Spleen (tissue), 11 donors: ENCODE measurements around the gene AAGAB. TPM values are rescaled to one million over a fixed set of nuclear protein-coding genes. Genes with fewer than 3 reads are reported as not detected.

ENCODE experiments used
- DNase-seq: peaks from one replicate; pipeline ENCODE4 v3.0.0-alpha.2; 2020
- H3K27ac ChIP-seq, 8 donors: fragments of 200-600 bp; sonication (generic) in 7 of 8; 1 replicate in 4 of 8; 2 replicates in 4 of 8; pipeline versions ENCODE4 v1.5.0 to v1.8.0; 2016 to 2021; ENCODE audit warnings: inconsistent platforms in 4 of 8, mild to moderate bottlenecking in 4 of 8, moderate library complexity in 1 of 8
- H3K27me3 ChIP-seq, 7 donors: fragments of 200-600 bp; sonication (generic) in 6 of 7; replicated peaks in 1 of 7; 1 replicate in 4 of 7; 2 replicates in 3 of 7; pipeline versions ENCODE4 v1.5.0 to v1.8.0; 2016 to 2021; ENCODE audit warnings: inconsistent platforms in 3 of 7, mild to moderate bottlenecking in 1 of 7
- H3K36me3 ChIP-seq, 6 donors: fragments of 200-600 bp; sonication (generic) in 5 of 6; 1 replicate in 4 of 6; 2 replicates in 2 of 6; pipeline versions ENCODE4 v1.5.0 to v1.8.0; 2016 to 2021; ENCODE audit warnings: inconsistent platforms in 2 of 6
- H3K4me1 ChIP-seq, 6 donors: fragments of 200-600 bp; sonication (generic) in 5 of 6; 1 replicate in 3 of 6; 2 replicates in 3 of 6; pipeline versions ENCODE4 v1.5.0 to v1.8.0; 2016 to 2021; ENCODE audit warnings: inconsistent platforms in 3 of 6
- H3K4me3 ChIP-seq, 8 donors: fragments of 200-600 bp; sonication (generic) in 7 of 8; 1 replicate in 4 of 8; 2 replicates in 4 of 8; pipeline versions ENCODE4 v1.5.0 to v1.8.0; 2016 to 2021; ENCODE audit warnings: inconsistent platforms in 4 of 8, mild to moderate bottlenecking in 4 of 8, moderate library complexity in 2 of 8
- H3K9me3 ChIP-seq, 8 donors: fragments of 200-600 bp; sonication (generic) in 7 of 8; 1 replicate in 4 of 8; 2 replicates in 4 of 8; pipeline versions ENCODE4 v1.5.0 to v1.8.0; 2016 to 2021; ENCODE audit warnings: inconsistent platforms in 4 of 8
- POLR2A ChIP-seq, 3 donors: fragments of 450-650 bp; IDR thresholded peaks; one replicate each; pipeline ENCODE4 v1.5.1; 2017; ENCODE audit warnings: antibody characterized with exemption in 3 of 3, mild to moderate bottlenecking in 1 of 3
- POLR2AphosphoS5 ChIP-seq, 3 donors: sonication (generic); formaldehyde crosslinking; IDR thresholded peaks; one replicate each; pipeline ENCODE4 v1.5.1; 2017; ENCODE audit warnings: antibody characterized with exemption in 3 of 3
- WGBS, 5 donors: extraction: QIAGEN DNeasy Blood & Tissue Kit in 3 of 5; methylation state at CpG; one replicate each; pipeline versions ENCODE4 v1.1.5 to v1.1.7; 2013 to 2018; 5-methylcytosine and 5-hydroxymethylcytosine counted together
- intact Hi-C: fragments of 100-400 bp; cut with DNase I; formaldehyde crosslinking; loops from one replicate; pipeline ENCODE4 v1.15.0; 2023; ENCODE audit warnings: low total_unique reads
- polyA plus RNA-seq, 3 donors: library from polyadenylated mRNA; stranded (reverse); fragments of 200-250 nt; gene quantifications; one replicate each; pipeline ENCODE4 v1.2.1, GENCODE V29; 2013
- total RNA-seq, 7 donors: library from RNA; depleted of rRNA in 3 of 7; stranded (reverse); fragments of >200 nt in 3 of 7; fragmentation: NEBNext Ultra II Directional in 4 of 7; extraction: Animal tissue kit (Norgen Biotek cat#: 25700) in 4 of 7; gene quantifications; one replicate each; pipeline versions ENCODE4 v1.1.0 to v1.2.1, GENCODE V29; 2016 to 2021
- TF ChIP-seq, protein P1 (sequence below), 11 experiments: fragments of 200-600 bp in 7 of 11; fragments of 450-650 bp in 4 of 11; sonication (generic) in 4 of 11; IDR thresholded peaks in 8 of 11; conservative IDR thresholded peaks in 3 of 11; 1 replicate in 7 of 11; 2 replicates in 4 of 11; pipeline versions ENCODE4 v1.4.0 to v1.8.0; 2016 to 2021; ENCODE audit warnings: antibody characterized with exemption in 11 of 11, inconsistent platforms in 4 of 11, mild to moderate bottlenecking in 1 of 11
- donor health status: healthy with polysubstance abuse.
- donor health status: DM: no; HTN: no; CAD: no; lungs with moderate emphysema.
- donor health status: DM: no; HTN: no; CAD: no.
- donor health status: Bipolar disorder and iron deficiency.
- donor health status: healthy.
- donor health status: DM: no; HTN: no; CAD: no.
- donor health status: DM: yes; HTN: yes; CAD: no.

The AAGAB gene
- total and polyA plus RNA-seq, 10 donors: 13.2 to 39.3 (median 24.5) TPM

DNA sequence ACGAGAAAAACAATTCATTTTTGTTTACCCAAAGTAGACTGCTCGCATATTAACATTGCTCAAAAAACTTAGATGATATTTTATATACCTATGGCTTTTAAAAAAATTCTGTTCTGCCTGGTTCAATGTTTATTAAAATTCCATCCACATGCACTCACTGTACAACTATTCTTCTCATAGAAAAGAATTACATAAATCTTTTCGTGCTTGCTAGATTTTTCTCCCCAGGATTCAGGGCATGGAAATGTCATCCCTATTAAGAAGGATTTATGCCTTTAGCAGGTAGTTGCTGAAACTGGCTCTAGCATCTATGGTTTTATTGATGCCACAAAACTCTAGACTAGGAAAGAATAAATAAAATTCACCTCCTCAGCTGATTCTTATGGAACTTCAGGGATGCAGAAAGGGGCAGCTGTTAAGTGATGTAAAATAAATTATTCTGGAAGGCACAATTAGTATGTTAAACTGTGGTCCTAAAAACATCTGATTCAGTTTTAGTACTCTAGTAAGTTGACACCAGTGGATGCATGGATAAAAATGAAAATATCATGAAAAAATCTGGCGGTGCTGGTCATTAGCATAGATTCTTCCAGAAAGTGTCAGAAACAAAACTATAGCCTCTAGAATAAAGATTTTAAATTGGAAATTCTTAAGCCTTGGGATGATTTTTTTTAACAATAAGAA, 41.6 kb downstream of the AAGAB start:
- intact Hi-C loops: no loop called here
- no peak overlapping the region for H3K27ac ChIP-seq
- H3K9me3 ChIP-seq: no peaks in the 10 kb centered on the region
- DNase-seq: no peak
- H3K36me3 ChIP-seq: peaks cover 0 to 28% (median 13%) of the 10 kb centered on the region in 6 donors
- H3K4me3 ChIP-seq: no peak overlapping the region
- H3K27me3 ChIP-seq: no peaks in the 10 kb centered on the region
- no peaks in the 10 kb centered on the region for H3K4me1 ChIP-seq
- TF ChIP-seq, protein P1, sequence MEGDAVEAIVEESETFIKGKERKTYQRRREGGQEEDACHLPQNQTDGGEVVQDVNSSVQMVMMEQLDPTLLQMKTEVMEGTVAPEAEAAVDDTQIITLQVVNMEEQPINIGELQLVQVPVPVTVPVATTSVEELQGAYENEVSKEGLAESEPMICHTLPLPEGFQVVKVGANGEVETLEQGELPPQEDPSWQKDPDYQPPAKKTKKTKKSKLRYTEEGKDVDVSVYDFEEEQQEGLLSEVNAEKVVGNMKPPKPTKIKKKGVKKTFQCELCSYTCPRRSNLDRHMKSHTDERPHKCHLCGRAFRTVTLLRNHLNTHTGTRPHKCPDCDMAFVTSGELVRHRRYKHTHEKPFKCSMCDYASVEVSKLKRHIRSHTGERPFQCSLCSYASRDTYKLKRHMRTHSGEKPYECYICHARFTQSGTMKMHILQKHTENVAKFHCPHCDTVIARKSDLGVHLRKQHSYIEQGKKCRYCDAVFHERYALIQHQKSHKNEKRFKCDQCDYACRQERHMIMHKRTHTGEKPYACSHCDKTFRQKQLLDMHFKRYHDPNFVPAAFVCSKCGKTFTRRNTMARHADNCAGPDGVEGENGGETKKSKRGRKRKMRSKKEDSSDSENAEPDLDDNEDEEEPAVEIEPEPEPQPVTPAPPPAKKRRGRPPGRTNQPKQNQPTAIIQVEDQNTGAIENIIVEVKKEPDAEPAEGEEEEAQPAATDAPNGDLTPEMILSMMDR (IDR thresholded peaks at IDR 0.05 in 8 of 11, conservative IDR thresholded peaks at IDR 0.05 in 3 of 11): no peak
- TF ChIP-seq POLR2A (IDR thresholded peaks at IDR 0.05) (no peak), POLR2AphosphoS5 (IDR thresholded peaks at IDR 0.05) (no peak)
- WGBS, 5 donors: 88 to 98% (median 96%) methylated on average over 4 of the region's 4 CpGs

- H3K4me3 ChIP-seq: no peak overlapping the region
- WGBS, 5 donors: 89 to 94% (median 93%) methylated on average over 5 of the region's 5 CpGs
- TF ChIP-seq, protein P1 (IDR thresholded peaks at IDR 0.05 in 8 of 11, conservative IDR thresholded peaks at IDR 0.05 in 3 of 11): no peak
- TF ChIP-seq POLR2A (IDR thresholded peaks at IDR 0.05) (no peak), POLR2AphosphoS5 (IDR thresholded peaks at IDR 0.05) (no peak)
- intact Hi-C loops: no loop called here
- DNase-seq: no peak
- H3K4me1 ChIP-seq: no peaks in the 10 kb centered on the region
- peaks cover 0 to 42% (median 13%) of the 10 kb centered on the region in 6 donors for H3K36me3 ChIP-seq
- H3K9me3 ChIP-seq: no peaks in the 10 kb centered on the region
- no peak overlapping the region for H3K27ac ChIP-seq
- no peaks in the 10 kb centered on the region for H3K27me3 ChIP-seq
Measured at GRCh38 chr15:67210555-67211168, 43.8 kb downstream of the AAGAB start.

DNA sequence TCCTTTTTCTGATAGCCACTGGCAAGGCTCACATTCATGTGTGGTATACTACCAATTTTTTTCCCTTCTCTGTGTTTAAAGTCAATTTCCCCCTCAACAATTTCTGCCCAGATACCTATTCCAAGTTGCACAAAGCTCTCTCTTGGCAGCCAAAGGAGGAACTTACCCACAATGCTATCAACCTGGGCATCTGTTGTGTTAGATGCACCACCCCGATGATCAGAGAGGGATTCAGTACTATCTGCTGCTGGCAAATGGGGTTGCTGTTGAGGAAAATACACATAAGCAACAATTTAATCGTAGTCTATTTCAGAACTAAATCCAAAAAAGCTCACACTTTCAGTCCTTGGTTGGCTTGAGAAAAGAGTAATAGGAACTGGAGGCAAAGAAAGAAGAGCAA, 46.1 kb downstream of the AAGAB start:
- Histone ChIP-seq H3K36me3 (peaks cover 0 to 62% (median 13%) of the 10 kb centered on the region in 6 donors), H3K4me3 (no peak overlapping the region), H3K27me3 (no peaks in the 10 kb centered on the region), H3K4me1 (no peaks in the 10 kb centered on the region), H3K27ac (no peak overlapping the region), H3K9me3 (no peaks in the 10 kb centered on the region)
- intact Hi-C loops: no loop called here
- DNase-seq: no peak
- WGBS, 5 donors: 52 to 84% (median 57%) methylated on average over 2 of the region's 2 CpGs
- TF ChIP-seq, protein P1 (IDR thresholded peaks at IDR 0.05 in 8 of 11, conservative IDR thresholded peaks at IDR 0.05 in 3 of 11): no peak
- TF ChIP-seq POLR2AphosphoS5 (IDR thresholded peaks at IDR 0.05): no peak
- no peak for TF ChIP-seq POLR2A (IDR thresholded peaks at IDR 0.05)

GRCh38 chr15:67207555-67208207, 46.8 kb downstream of the AAGAB start:
- 92 to 97% (median 97%) methylated on average over 3 of the region's 3 CpGs for WGBS, 5 donors
- no peaks in the 10 kb centered on the region for H3K27me3 ChIP-seq
- TF ChIP-seq POLR2AphosphoS5 (IDR thresholded peaks at IDR 0.05) (no peak), POLR2A (IDR thresholded peaks at IDR 0.05) (no peak)
- TF ChIP-seq, protein P1 (IDR thresholded peaks at IDR 0.05 in 8 of 11, conservative IDR thresholded peaks at IDR 0.05 in 3 of 11): no peak
- H3K36me3 ChIP-seq: peaks cover 0 to 69% (median 16%) of the 10 kb centered on the region in 6 donors
- intact Hi-C loops: no loop called here
- DNase-seq: no peak
- no peaks in the 10 kb centered on the region for H3K9me3 ChIP-seq
- no peak overlapping the region for H3K27ac ChIP-seq
- no peaks in the 10 kb centered on the region for H3K4me1 ChIP-seq
- H3K4me3 ChIP-seq: no peak overlapping the region
